ENCODE measurements around the gene RNF152.

Gene RNF152

DNA sequence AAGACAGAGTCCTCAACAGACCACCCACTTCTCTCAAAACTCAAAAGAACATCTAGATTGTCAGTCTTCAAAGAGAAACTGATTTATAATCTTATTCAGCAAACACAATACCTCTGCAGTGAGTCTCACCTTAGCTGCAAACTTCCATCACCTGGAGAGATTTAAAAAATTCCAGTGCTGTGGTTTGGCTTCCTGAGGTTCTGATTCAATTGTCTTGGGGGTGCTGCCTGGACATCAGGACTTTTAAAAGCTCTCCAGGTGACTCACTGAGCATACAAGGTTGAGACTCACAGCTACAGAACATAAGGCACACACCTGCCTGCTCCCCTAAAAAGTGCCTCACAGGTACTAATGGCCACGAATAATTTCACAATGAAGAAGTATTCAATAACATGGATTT lies 40.3 kb downstream of the RNF152 start:
- no peak for DNase-seq (ENCODE audit: low spot score)

- no peak for DNase-seq (ENCODE audit: low spot score)
Observed at GRCh38 chr18:61851940-61852451, 40.8 kb downstream of the RNF152 start.

DNA sequence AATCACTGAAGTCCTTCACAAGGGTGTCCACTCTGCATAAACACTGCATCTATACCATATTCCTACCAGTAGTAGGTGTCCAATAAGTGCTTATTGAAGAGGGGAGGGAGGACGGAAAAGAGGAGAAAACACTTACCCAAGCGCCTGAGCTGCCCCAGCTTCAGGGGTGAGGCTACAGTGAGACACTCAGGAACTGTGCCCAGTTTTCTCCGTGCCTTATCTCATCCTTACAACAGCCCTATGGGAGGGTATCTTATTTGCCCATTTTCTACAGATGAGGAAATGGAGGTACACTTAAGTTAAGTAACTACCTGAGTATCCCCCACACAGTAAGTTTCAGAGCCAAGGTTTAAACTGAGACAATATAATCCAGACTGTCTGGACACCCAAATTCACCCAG lies 41.5 kb downstream of the RNF152 start:
- DNase-seq (ENCODE audit: low spot score): no peak

GRCh38 chr18:61850756-61851155 lies 42.1 kb downstream of the RNF152 start:
- DNase-seq (ENCODE audit: low spot score): no peak

- no peak for DNase-seq (ENCODE audit: low spot score)
Observed at GRCh38 chr18:61847164-61847791, 45.5 kb downstream of the RNF152 start.

GRCh38 chr18:61845197-61845596 lies 47.6 kb downstream of the RNF152 start:
- no peak for DNase-seq (ENCODE audit: low spot score)

- DNase-seq (ENCODE audit: low spot score): no peak
Observed at GRCh38 chr18:61844726-61845125, 48.1 kb downstream of the RNF152 start.

GRCh38 chr18:61842146-61842545 lies 50.7 kb downstream of the RNF152 start:
- DNase-seq (ENCODE audit: low spot score): no peak

GRCh38 chr18:61841706-61842105 lies 51.1 kb downstream of the RNF152 start:
- DNase-seq (ENCODE audit: low spot score): no peak

GRCh38 chr18:61840324-61840723 lies 52.5 kb downstream of the RNF152 start:
- DNase-seq (ENCODE audit: low spot score): no peak

- DNase-seq (ENCODE audit: low spot score): no peak
Observed at GRCh38 chr18:61838521-61838920, 54.3 kb downstream of the RNF152 start.

DNA sequence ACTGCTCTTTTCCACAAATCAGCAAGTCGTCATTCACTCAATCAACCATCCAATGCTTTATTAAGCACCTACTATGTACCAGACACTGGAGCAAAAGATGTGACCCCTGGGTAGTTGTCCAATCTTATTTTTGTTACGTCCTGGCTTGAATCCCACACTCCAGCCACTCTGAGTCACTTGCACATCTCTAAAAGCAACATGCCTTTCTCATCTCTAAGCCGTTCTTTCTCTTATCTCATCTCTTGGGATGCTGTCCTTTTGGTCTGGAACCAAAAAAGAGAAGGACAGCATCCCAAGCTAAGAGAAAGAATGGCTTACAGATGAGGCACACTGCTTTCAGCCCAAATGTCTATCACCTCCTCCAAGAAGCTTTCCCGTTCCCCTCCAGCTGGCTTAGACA lies 58.8 kb downstream of the RNF152 start:
- no peak for DNase-seq (ENCODE audit: low spot score)

- DNase-seq (ENCODE audit: low spot score): no peak
Observed at GRCh38 chr18:61833387-61833786, 59.4 kb downstream of the RNF152 start.

DNA sequence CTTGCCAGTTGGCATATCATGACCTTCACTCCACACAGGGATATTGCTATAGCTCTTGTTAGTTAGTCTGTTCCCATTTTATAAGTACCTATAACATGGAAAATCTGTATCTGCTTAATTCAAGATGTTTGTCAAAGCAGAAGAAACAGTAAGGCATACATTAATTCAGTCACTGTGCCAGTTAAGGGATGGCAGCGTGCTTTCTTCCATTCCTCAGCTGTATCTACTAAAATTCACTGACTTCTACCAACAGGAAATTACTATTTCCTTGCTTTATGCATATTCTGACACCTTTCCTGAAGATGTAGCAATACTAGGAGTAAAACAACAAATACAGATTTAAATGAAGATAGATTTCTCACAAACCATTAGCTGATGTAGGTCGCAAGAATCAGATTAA lies 59.9 kb downstream of the RNF152 start:
- no peak for DNase-seq (ENCODE audit: low spot score)

- DNase-seq (ENCODE audit: low spot score): no peak
Observed at GRCh38 chr18:61831071-61831470, 61.7 kb downstream of the RNF152 start.

GRCh38 chr18:61829108-61829507 lies 63.7 kb downstream of the RNF152 start:
- no peak for DNase-seq (ENCODE audit: low spot score)

DNA sequence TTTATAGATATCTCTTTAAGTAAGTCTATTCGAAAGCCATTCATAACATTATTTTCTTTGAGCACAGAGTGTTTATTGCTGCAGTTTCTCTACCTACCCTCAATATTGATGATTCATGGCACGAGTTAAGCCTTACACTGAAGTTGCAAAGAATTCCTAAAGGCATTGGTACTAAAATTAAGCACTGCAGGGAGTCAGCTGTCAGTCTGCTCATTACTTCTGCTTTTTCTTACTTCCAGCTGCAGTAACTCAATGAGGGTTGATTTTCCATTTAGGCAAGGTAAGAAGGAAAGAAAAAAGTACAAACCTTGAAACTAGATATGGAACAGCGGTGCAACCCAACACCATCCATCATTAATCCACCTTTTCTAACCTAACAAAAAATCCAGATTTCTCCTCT lies 65.2 kb downstream of the RNF152 start:
- DNase-seq (ENCODE audit: low spot score): no peak

DNA sequence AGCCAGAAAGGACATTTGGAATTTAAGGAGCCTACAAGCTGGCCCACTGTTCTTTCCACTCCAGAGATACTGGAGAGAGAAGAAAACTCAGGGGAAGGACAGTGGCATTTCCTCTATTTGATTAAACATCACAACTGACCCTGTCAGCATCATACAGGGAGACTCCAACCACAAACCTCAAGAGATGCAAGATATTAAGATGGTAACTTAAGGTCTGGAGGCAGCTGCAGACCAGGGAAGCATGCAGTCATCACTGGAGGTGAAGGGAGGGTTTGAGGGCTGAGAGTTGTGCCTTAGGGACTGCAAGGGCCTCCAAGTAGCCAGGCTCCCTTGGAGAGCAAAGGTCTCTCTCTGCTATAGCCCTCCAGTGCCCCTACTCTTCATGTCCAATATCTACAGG lies 67.4 kb downstream of the RNF152 start:
- DNase-seq (ENCODE audit: low spot score): no peak

DNA sequence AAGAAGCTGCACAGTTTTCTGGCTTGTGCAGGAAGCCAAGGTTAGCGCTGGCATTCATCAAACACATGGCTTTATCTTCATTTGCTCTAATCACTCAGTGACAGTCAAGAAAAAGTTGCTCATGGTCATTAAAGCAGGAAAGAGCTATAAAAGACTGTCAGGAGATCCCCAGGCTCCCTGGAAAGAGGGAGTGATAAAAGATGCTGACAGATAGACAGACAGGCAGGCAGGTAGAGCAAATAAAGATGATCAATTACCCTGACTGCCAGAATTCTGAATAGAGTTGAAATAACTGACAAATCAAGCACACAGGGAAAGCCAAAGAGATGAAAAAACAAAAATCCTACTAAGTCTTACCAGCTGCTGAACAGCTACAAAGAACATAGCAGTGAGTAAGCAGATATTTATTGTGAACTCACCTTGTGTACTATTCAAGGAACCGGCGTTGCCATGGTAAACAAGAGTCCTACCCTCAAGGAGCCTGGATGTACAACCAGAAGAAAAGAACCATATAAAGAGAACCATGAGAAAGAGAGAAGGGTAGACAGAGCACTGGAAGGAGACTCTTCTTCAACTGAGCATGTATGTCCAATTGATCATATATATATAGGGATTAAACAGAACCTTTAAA lies 68.0 kb downstream of the RNF152 start:
- no peak for DNase-seq (ENCODE audit: low spot score)

- no peak for DNase-seq (ENCODE audit: low spot score)
Observed at GRCh38 chr18:61823595-61823994, 69.2 kb downstream of the RNF152 start.

DNA sequence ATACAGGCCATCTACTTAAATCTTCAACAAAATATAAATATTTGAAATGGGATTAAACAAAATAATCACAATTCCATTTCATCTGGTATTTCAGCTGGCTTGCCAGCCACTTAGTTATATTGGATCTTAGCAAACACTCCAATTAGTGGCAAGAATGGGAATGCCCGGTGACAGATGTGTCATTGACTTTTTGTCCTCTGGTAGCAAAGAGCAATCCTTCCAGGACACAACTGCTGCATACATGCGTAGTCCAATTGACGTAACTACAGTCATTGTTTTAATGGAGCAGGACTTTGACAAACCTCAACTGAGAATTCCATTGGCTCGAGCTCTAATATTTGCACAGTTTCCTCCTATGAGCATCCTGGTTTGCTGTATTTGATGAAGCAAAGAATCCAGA lies 69.9 kb downstream of the RNF152 start:
- no peak for DNase-seq (ENCODE audit: low spot score)

DNA sequence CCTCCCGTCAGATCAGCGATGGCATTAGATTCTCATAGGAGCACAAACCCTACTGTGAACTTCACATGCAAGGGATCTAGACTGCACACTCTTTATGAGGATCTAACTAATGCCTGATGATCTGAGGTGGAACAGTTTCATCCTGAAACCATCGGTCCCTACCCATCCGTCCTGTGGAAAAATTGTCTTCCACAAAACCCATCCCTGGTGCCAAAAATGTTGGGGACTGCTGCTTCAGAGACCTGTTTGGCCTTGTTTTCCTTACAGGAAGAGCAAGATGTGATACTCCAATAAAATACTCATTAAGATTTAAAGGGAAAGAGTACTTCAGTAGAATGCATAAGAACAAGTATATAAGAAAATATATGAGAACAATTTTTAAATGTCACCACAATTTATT lies 71.1 kb downstream of the RNF152 start:
- DNase-seq (ENCODE audit: low spot score): no peak

GRCh38 chr18:61820882-61821281 lies 71.9 kb downstream of the RNF152 start:
- DNase-seq (ENCODE audit: low spot score): no peak

- DNase-seq (ENCODE audit: low spot score): no peak
Observed at GRCh38 chr18:61817086-61817485, 75.7 kb downstream of the RNF152 start.
